Suppressor macrophage treated with lipopolysaccharide for 4 hours (primary cell): ENCODE results near the gene CES3.
A peak's percentile ranks its signal among the peaks of the same experiment; 100 is the strongest.

Experiments used
- DNase-seq: peaks from one replicate; pipeline ENCODE4 v3.0.0-alpha.2; 2020

CES3 gene

GRCh38 chr16:67013823-67014633 is 53.0 kb downstream of the CES3 start:
- peak; percentile 50 for DNase-seq

GRCh38 chr16:67014634-67015312 is 53.7 kb downstream of the CES3 start:
- DNase-seq = no peak

GRCh38 chr16:67015313-67015731 is 54.3 kb downstream of the CES3 start:
- no peak for DNase-seq

- DNase-seq = no peak
Measured at GRCh38 chr16:67016143-67016542, 55.1 kb downstream of the CES3 start.

GRCh38 chr16:67016681-67017420 is 55.8 kb downstream of the CES3 start:
- DNase-seq = no peak

- no peak for DNase-seq
Measured at GRCh38 chr16:67017421-67017750, 56.3 kb downstream of the CES3 start.

- peak; percentile 73 for DNase-seq
Measured at GRCh38 chr16:67017810-67018488, 56.9 kb downstream of the CES3 start.

GRCh38 chr16:67019171-67019570 is 58.1 kb downstream of the CES3 start:
- no peak for DNase-seq

- no peak for DNase-seq
Measured at GRCh38 chr16:67021321-67021720, 60.3 kb downstream of the CES3 start.

GRCh38 chr16:67022531-67023214 is 61.6 kb downstream of the CES3 start:
- DNase-seq = no peak

GRCh38 chr16:67023689-67024088 is 62.6 kb downstream of the CES3 start:
- DNase-seq = no peak
